Activated CD8-positive, alpha-beta memory T cell treated with anti-CD3 and anti-CD28 coated beads, Interleukin-2, amount 50 U/mL, for 1 hour (primary cell): ENCODE measurements around the gene DNAH7.

Source experiments
- DNase-seq: peaks from one replicate; pipeline ENCODE4 v3.0.0-alpha.2; 2020; ENCODE audit errors: extremely low read depth

Gene DNAH7

DNA sequence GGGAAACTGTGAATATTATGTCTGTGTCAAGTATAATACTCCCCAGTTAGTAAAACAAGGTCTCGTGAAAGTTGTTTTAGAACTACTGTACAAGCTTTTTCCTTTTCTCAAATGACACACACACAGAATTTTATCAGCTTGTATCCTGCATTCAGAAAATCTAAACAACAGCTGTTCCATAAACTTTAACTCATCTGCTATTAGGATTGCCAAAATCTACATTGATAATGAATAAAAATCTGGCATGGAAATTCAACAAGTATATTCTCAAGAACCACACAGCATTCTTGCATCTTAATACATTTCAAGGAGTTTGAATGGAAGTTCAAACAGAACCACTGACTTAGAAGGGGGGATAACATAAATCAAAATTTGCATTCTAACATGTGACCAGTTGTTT, 260.4 kb downstream of the DNAH7 start:
- no peak for DNase-seq

DNA sequence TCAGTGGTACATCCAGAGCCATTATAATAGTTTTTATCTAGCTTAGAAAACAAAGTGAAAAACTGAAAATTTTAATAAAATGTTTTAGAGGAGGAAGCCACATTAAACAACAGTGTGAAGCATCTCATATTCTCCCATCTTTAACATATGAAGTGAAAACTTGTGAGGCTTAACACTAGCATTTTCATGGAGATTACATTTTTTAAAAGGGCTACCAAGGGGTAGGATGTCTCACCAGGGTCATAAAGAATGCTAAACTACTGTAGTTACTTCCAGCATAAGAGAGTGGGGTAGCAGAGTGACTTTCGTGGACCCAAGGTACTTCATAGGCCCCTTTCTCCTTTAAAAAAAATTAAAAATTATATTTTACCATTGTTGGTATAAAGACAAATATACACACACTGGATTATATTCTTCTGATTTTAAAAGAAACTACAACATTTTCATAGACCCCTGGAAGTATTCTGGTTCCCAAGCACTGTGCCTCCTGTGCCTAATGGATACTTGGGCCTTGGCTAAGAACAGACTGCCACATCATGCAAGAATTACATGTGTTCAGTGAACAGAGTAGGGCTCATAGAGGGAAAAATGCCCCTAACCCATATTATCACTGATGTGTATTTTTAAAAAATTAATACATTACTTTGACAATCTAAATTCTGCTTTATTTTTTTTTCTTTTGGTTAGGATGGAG, 263.2 kb downstream of the DNAH7 start:
- DNase-seq = no peak

DNA sequence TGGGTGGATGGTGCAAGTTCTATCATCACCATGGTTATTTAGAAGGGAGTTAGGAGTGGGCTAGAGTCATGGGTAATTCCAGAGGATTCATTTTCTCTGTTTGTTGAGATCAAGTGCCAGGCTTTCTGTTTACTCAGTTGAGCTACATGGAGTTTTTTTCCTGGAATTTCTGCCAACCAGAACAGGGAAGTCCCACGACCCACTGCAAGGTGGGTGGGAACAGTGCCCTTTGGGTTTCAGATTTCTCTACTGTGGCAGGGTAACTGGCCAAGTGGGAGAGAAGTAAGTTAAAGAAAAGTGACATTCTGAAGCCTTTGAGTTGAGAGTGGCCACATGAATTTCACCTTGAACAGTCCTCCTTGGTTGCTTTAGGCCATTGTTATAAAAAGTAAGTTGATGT, 272.8 kb downstream of the DNAH7 start:
- DNase-seq = no peak

DNA sequence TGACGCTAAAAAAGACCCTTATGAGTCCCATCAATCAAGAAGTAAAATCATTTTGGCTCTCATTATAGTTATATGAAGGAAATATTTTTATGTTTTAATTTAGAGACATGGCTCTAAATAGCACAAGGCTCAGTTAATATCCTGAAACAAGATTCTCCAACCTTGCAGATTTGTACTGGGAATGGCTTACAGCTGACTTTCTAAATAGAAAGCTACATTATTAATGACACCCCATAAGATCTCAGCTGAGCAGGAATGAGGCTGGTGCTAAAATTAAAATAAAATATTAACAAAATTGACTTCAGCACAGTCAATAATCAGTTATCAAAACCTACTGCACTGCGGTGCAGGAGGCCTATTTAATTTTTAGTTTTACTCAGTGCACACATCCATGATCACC, 274.8 kb downstream of the DNAH7 start:
- no peak for DNase-seq

DNA sequence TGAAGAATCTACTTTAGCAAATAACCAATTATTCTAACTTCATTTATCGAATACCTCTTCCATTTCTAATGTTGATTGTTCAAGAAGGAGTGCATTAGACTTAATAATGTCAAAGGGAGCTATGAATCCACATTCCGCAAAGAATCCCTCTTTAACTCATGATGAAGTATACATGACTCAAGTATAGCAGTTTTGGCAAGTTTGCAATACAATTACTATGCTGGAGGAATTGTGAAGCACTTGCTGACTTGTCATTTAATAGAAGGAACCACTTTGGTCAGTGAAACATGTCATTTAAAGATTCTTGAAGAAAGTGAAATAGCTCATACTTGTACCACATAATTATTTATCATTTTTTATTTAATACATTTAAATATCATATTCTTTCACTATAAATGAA, 286.5 kb downstream of the DNAH7 start:
- DNase-seq = no peak

DNA sequence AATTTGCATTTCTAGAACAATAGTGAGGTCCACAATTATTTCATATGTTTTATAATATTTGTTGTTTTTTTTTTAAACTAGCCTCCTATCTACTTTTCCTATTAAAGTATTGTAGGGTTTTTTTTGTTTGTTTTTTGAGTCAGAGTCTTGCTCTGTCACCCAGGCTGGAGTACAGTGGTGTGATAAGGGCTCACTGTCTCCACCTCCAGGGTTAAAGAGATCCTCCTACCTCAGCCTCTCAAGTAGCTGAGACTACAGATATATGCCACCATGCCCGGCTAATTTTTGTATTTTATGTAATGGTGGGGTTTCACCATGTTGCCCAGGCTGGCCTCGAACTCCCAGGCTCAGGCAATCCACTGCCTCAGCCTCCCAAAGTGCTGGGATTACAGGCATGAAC, 289.1 kb downstream of the DNAH7 start:
- no peak for DNase-seq

DNA sequence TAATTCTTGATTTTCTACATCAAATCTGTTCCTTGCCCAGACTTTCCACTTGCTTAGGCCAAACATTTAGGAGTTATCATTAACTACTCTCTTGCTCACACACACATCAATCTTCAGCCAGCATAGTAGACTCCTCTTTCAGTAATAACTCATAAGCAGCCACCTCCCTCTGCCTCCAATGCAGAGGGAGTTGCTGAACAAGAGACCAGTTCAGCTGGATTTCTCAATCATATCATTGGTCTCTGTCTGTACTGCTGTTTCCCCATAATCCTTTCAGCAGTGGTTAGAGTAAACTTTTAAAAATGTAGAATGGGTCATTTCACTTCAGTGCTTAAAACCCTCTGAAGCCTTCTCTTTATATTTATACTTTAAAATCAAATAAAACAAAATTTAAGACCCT, 298.7 kb downstream of the DNAH7 start:
- DNase-seq = no peak

DNA sequence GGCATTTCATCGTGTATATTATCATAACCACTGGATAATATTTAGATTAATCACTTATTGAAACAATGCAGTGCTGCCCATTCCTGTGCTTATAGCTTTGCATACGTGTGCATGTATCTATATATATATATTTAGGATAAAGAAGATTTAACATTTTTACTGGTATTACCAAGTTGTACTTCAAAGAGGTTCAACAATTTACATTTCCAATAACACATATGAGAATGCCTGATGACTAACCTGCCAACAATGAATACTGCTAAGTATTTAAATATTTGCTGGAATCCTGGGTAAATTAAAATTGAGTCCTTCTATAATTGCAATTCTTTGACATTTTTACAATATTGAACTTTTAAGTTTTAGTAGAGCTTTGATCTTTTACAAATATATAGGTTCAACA, 300.2 kb downstream of the DNAH7 start:
- DNase-seq = no peak

DNA sequence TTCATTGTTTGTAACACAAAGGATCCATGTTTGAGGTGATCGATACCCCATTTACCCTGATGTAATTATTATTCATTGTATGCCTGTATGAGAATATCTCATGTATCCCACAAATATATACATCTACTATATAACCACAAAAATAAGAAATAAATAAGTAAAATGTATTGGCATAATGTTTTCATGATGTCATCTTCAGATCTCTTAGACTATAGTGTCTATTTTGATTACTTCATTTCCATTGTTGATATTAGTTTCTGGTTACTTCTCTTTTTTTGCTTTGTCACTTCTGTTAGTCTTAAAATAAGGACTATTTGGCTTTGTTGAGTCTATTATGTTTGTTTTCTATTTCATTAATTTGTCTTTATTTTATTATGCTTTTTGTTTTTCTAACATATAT, 301.9 kb downstream of the DNAH7 start:
- no peak for DNase-seq

DNA sequence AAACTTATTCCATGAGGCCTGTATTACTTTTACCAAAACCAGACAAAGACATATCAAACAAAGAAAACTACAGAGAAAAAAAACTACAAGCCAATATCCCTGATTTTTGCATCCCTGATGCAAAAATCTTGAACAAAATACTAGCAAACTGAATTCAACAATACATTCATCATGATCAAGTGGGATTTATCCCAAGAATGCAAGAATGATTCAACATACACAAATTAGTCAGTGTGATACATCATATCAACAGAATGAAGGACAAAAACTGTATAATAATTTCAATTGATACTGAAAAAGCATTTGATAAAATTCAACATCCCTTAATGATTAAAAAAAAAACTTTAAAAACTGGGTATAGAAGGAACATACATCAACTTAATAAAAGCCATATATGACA, 304.8 kb downstream of the DNAH7 start:
- DNase-seq = no peak

DNA sequence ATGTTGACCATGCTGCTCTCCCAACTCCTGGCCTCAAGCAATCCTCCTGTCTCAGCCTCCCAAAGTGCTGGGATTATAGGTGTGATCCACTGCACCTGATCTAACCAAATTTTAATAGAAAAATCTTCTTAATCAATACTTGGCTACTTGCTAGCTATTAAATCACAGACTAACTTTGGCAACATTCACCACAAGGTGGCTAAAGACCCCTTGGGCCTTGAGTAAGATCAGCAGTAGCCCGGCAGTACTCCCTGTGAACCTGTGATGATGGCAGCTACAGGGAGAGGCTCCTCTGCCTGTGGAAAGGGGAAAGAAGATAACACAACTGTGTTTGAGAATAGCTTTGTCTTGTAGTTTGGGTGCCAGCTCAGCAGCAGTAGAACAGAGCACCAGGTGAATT, 308.8 kb downstream of the DNAH7 start:
- DNase-seq = no peak

DNA sequence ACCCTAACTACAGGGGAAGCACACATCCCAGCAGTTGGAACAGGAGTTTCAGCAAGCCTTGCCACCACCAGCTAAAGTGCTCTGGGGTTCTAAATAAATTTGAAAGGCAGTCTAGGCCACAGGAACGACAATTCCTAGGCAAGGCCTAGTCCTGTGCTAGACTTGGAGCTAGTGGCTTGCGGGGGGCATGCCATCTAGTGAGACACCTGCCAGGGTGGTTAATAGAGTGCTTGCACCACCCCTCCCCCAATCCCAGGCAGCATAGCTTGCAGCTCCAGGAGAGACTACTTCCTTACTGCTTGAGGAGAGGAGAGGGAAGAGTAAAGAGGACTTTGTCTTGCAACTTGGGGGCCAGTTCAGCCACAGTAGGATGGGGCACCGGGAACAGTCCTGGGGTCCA, 309.8 kb downstream of the DNAH7 start:
- DNase-seq = no peak

DNA sequence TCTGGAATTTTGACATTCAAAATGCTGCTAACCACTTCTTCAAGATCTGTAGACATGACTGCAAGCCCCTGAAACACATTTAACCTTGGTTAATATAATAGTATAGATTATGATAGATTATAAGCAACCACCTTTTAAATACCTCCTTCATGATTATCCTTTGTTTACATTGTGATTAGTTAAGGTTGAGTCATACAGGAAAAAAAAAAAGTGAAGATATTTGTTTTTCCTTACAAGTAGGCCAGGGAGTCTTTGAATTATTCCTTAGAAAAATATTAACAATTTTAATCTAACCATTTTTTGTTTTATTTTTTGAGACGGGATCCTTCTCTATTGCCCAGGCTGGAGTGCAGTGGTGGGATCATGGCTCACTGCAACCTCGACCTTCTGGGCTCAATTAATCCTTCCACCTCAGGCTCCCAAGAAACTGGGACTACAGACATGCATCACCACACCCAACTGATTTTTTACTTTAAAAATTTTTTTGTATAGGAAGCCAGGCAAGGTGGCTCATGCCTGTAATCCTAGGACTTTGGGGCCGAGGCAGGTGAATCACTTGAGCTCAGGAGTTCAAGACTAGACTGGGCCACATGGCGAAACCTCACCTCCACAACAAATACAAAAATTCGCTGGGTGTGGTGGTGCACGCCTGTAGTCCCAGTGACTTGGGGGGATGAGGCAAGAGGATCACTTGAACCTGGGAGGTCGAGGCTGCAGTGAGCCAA, 312.3 kb downstream of the DNAH7 start:
- no peak for DNase-seq

DNA sequence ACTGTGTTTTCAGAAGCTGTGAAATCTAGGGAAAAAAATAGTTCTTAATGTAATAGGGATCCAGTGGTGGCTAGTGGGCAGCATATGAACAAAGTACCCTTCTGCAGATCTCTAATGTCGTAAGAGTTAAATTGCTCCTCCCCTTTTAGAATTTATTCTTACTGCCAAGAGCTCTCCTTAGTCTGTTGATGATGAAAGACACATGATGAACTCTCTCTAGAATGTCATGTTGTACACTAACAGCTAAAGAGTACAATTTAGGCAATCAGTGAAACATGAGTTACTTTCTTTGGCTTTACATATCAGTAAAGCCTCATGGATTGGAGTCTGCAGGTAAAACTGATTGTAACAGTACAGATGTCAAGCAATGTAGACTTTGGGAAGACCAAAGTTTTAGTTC, 327.4 kb downstream of the DNAH7 start:
- DNase-seq = no peak

DNA sequence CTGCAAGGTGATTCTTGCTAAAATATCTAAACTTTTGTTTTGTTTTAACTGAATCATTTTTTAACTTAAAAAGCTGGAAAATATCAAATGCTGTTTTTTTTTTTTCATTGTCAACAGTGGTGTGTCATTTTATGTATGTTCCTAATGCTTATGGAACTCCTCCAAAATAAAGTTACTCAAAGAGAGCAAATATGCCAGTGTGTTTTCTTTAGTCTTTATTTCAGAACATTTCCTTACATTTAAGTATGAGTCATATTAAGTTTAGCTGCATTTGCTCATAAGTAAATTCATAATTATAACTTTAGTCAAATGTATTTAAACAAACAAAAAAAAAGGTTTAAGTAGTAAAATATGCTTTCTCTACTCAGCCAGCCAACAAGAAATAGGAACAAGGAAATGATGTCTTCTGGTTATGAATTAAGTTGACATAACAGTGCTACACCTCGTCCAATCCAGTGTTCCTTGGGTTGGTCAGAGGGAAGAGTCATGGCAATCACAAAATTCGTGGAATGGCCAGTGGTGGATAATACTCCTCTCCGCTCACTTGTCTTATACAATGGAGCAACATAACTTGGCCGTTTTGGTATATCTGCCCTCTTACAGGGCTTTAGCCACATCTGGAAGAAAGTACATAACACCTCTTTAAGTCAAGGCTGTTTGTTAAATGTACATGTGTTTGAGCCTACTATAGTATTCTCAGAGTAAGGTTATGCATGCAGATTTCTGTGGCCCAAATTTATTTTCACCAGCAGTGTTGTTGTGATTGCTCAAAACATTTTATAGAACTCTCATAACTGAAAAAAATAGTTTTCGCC, 330.9 kb downstream of the DNAH7 start:
- no peak for DNase-seq

DNA sequence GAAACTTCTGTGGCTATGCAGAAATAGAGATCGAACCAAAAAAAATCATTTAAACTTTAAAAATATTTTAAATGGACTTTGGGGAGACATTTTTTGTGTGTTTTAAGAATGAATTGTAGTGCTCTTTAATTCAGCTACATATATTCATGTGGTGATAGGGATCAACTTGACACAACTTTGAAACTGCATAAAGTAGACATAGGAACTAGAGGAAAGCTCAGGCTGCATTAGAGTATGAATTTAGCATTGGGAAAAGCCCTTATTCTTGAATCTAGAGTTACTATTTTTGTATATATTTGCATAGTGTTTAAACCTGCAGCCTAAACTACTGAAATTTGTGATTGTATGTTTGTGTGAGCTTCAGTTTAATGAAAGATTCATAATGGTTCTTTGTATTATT, 333.3 kb downstream of the DNAH7 start:
- DNase-seq = no peak

DNA sequence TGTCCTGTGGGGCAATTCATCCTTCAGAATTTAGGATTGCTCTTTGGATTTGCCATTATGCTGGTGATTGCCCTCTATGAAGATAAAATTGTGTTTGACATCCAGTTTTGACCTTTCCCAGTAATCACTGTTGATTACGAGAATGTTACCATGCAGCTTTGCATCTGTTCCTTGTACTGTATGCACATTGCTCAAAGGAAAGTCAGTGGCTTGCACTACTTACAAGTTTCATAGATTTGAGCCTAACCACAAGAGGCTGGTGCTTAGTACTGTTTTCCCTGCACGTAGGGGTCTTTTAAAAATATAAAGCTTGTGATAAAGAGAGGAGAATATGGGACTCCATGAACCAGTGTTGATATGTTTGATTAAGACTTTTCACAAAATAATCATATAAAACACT, 333.7 kb downstream of the DNAH7 start:
- no peak for DNase-seq

DNA sequence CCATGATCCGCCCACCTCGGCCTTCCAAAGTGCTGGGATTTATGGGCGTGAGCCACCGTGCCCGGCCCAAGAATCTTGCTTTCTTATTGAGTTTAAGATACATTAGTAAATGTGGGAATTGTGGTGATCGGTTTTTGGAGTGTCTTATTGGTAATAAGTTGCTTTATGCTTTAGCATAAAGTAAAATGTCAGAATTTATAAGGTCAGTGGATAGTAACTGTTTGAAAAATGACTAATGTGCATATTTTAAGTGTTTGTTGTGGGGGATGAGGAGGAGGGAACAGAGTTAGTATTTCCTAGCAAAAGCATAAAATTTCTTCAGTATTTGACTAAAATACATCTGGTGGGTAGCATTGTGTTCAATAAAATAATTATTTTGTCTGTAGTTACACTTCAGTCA, 334.2 kb downstream of the DNAH7 start:
- DNase-seq = no peak

DNA sequence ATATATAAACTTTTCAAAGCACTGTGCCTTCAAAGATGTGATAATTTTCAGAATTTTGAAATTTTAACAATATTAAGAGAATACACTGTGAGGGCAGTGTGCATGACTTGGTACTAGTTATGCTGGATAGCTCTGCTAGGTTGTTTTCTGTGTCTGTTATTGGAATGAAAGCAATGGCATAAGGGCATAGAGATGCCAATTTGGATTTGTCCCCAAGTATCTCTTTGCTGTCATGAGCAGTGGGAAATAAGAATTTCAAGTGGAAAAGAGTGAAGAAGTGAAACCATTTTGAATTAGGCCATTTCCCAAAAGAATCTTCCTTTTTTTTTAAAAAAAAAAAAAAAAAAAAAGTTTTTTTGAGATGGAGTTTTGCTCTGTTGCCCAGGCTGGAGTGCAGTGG, 334.8 kb downstream of the DNAH7 start:
- no peak for DNase-seq

DNA sequence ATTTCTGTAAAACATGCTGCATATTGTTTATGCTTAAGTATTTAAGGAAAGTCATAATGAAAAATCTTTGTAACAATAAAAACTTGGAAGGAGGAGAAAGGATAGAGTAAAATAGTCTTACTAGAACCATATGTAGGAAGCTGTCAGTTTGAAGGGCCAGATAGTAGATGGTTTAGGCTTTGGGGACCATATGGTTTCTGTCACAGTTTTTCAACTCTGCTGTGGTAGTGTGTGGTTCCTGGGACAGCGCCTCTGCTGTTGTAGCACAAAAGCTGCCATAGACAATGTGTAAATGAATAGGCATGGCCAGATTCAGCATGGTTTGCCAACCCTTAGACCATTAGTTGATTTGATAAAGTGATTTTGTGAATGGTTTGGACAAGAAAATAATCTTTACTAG, 336.1 kb downstream of the DNAH7 start:
- no peak for DNase-seq

DNA sequence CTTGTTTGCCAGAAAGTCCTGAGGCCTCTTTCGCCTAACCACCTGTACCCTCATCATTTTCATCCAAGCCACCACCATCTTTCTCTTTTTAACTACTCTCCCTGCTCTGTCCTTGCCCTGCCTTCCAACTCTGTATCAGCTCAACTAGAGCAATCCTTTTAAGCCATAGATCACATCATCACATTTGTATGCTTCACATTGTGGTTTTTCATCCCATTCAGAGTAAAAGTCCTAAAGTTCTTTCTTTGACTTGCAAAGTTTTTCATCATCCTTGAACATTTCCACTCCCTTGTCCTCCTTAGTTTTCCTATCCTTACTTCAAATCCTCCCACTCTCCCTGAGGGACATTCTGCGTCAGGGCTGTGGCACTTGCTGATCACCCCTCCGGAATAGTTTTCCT, 337.7 kb downstream of the DNAH7 start:
- DNase-seq = no peak

DNA sequence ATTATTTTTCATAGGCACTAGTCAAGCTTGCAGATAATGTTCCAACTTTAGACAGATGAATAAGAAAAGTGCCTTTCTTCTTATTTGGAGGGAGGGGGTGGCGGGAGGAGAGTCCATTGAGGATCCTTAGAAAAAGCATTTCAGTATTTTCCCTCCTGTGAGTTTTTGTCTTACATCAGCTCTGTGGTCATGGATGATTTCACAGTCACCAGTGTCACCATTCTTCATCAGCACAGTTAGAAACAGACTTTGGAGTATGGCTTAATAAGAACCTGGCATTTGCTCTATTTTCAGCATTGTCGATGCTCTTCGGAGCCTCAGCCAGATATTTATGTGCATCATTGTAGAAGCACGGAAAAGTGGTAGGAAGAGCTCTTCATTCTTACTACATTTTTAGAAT, 341.5 kb downstream of the DNAH7 start:
- DNase-seq = no peak

DNA sequence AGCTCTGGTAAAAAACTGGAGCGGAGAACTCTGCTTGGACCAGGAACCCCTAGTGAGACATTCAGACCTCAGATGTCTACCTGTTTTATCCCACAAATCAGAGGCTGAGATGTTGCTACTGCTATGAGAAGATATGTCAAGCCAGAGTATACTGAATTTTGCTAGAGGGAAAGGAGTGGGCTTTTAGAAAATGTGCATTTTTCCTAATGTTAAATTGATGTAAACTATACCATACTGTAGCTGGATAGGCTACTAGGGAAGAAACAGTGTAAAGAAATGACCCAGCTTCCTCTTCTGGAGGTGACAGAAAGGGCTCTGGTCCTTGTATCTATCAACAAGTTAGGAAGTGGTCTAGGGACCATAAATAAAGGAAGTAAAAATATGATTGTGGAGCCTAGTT, 346.6 kb downstream of the DNAH7 start:
- DNase-seq = no peak
